Smooth muscle cell (in vitro differentiated cells): ENCODE measurements around the gene MARCOL. TPM values are rescaled to one million over a fixed set of nuclear protein-coding genes. Genes with fewer than 3 reads are reported as not detected.
A peak's percentile ranks its signal among the peaks of the same experiment; 100 is the strongest.

Experiments used
- DNase-seq: peaks from one replicate; lab custom pipeline; 2025; ENCODE audit not compliant: unreplicated experiment; lab: John Stamatoyannopoulos, UW
- H2AFZ ChIP-seq: fragments of 200-600 bp; sonication (generic); 2 replicates; pipeline ENCODE4 v1.6.0; 2016; ENCODE audit warnings: antibody characterized with exemption, low read depth, mild to moderate bottlenecking
- H3F3A ChIP-seq: fragments of 200-600 bp; sonication (generic); 2 replicates; pipeline ENCODE4 v1.6.0; 2017; ENCODE audit warnings: antibody characterized with exemption, low read depth
- H3K27ac ChIP-seq: fragments of 200-600 bp; sonication (generic); 2 replicates; pipeline ENCODE4 v1.5.1; 2016; ENCODE audit warnings: low read depth, mild to moderate bottlenecking
- H3K27me3 ChIP-seq: fragments of 200-600 bp; sonication (generic); 2 replicates; pipeline ENCODE4 v1.6.1; 2016; ENCODE audit warnings: low read depth, mild to moderate bottlenecking
- H3K36me3 ChIP-seq: fragments of 200-600 bp; sonication (generic); 2 replicates; pipeline ENCODE4 v1.5.1; 2016; ENCODE audit warnings: low read depth
- H3K4me1 ChIP-seq: fragments of 200-600 bp; sonication (generic); 2 replicates; pipeline ENCODE4 v1.5.1; 2016; ENCODE audit warnings: low read depth
- H3K4me2 ChIP-seq: fragments of 200-600 bp; sonication (generic); 2 replicates; pipeline ENCODE4 v1.6.0; 2016; ENCODE audit warnings: mild to moderate bottlenecking
- H3K4me3 ChIP-seq: fragments of 200-600 bp; sonication (generic); 2 replicates; pipeline ENCODE4 v1.5.1; 2016; ENCODE audit warnings: mild to moderate bottlenecking
- H3K79me2 ChIP-seq: fragments of 200-600 bp; sonication (generic); 2 replicates; pipeline ENCODE4 v1.6.0; 2016; ENCODE audit warnings: low read depth, mild to moderate bottlenecking
- H3K9ac ChIP-seq: fragments of 200-600 bp; sonication (generic); 2 replicates; pipeline ENCODE4 v1.6.0; 2016; ENCODE audit warnings: low read depth
- H3K9me3 ChIP-seq: fragments of 200-600 bp; sonication (generic); replicated peaks from 2 replicates; pipeline ENCODE4 v1.5.1; 2016; ENCODE audit warnings: low read depth
- H4K20me1 ChIP-seq: fragments of 200-600 bp; sonication (generic); 2 replicates; pipeline ENCODE4 v1.6.0; 2016; ENCODE audit warnings: low read depth
- CTCF ChIP-seq: fragments of 200-600 bp; sonication (generic); IDR thresholded peaks from 2 replicates; pipeline ENCODE4 v1.5.1; 2017; ENCODE audit warnings: borderline replicate concordance, mild to moderate bottlenecking, antibody characterized with exemption; ENCODE audit not compliant: insufficient read depth, poor library complexity, severe bottlenecking
- WGBS: methylation state at CpG from one replicate; pipeline ENCODE4 v1.1.7; 2016; ENCODE audit warnings: low lambda C conversion rate; 5-methylcytosine and 5-hydroxymethylcytosine counted together
- polyA plus RNA-seq: library from polyadenylated mRNA; unstranded; fragments of >200 nt; fragmentation: Nextera tagmentation; extraction: Ambion mirVana; gene quantifications from 2 replicates; pipeline ENCODE4 v1.2.1, GENCODE V29; 2016
- total RNA-seq: library from RNA; depleted of rRNA; stranded (reverse); fragments of >200 nt; gene quantifications from 2 replicates; pipeline ENCODE4 v1.2.3, GENCODE V29; 2014

Gene MARCOL
- total and polyA plus RNA-seq, 2 experiments from 2014 or later = 1.2 TPM; not detected in 1

DNA sequence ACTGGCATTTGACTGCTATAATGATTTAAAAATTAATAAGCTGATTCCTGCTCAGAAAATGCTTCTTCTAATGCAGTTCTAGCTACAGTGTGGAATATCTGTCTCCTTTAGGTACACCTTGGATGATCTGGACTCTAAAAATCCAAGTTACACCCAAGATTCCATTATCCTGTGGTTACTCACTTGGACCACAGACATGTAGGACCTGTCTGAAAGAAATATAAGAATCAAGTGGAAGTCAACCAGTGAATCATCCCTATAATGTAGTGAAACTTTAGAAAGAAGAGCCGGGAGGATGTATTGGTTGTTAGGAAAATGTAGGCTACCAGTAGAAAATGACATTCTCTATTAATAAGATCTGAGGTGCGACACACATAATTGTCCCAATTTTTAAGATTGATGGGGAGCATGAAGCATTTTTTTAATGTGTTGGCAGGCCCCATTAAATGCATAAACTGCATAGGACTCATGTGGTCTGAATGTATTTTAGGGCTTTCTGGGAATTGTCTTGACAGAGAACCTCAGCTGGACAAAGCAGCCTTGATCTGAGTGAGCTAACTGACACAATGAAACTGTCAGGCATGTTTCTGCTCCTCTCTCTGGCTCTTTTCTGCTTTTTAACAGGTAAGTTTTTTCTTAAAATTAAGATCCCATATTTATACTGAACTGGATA is 35.7 kb upstream of the MARCOL start, which contains the start of gene SPINK6:
SPINK6 (plus strand) TSS at position 512 of the 673 bp plus-strand sequence; CDS start at position 567, 55 bp downstream.
- WGBS = 78% methylated on average over 2 of the region's 2 CpGs
- no peaks in the 10 kb centered on the region for H3F3A ChIP-seq
- H3K4me3 ChIP-seq = no peak within 1 kb of the TSS
- peaks cover 5% of the 10 kb centered on the region for H3K27me3 ChIP-seq
- TF ChIP-seq CTCF = no peak
- H3K36me3 ChIP-seq = no peaks in the 10 kb centered on the region
- H3K9me3 ChIP-seq = no peaks in the 10 kb centered on the region
- H3K4me1 ChIP-seq = no peaks in the 10 kb centered on the region
- no peaks in the 10 kb centered on the region for H3K79me2 ChIP-seq
- H4K20me1 ChIP-seq = no peaks in the 10 kb centered on the region
- no peak within 1 kb of the TSS for H2AFZ ChIP-seq
- H3K4me2 ChIP-seq = no peak within 1 kb of the TSS
- H3K9ac ChIP-seq = peak within 1 kb of the TSS; percentile 27
- DNase-seq = no peak
- H3K27ac ChIP-seq = peak within 1 kb of the TSS; percentile 59

DNA sequence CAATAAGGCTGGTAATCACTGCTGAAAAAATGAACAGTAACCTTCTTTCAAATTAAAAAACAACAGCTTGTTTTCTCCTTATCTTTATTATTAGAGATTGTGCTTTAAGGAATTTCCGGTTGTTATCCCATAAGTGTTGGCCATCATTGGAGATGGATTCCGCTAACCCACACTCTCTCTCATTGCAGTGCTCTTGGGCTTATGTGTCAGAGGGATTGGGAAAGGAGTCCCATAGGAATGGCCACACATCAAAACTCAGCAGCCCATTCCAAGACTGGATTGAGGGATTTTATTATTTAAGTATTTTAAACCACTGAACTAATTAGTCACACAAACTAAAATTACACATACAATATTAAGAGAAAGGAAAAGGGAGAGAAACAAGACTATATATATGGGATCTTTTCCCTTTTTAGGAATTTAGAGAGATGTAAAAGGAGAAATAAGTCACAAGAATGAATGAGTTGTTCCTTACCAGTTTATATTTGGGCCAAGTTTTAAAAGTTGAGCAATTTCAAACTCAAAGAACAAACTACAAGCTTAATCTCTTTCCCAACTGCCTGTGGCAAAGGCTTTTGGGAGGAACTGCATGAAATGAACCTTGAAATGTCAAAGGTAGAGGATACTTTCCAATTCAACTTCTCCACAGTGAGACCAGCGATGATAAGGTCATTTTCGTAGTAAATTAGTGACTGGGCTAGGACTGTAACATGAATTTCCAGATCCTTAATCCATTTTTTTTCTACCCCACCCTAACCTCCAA is 33.1 kb upstream of the MARCOL start:
- Histone ChIP-seq H2AFZ (no peak overlapping the region), H3K36me3 (no peaks in the 10 kb centered on the region), H3K27me3 (no peaks in the 10 kb centered on the region), H3K27ac (no peak overlapping the region), H3K4me3 (no peak overlapping the region), H3K4me2 (no peak overlapping the region), H3K9ac (no peak overlapping the region), H3K79me2 (no peaks in the 10 kb centered on the region), H3K9me3 (no peaks in the 10 kb centered on the region), H3F3A (no peaks in the 10 kb centered on the region), H4K20me1 (no peaks in the 10 kb centered on the region), H3K4me1 (no peaks in the 10 kb centered on the region)
- no peak for DNase-seq
- WGBS = 86% methylated on average over 4 of the region's 4 CpGs
- TF ChIP-seq CTCF = no peak

DNA sequence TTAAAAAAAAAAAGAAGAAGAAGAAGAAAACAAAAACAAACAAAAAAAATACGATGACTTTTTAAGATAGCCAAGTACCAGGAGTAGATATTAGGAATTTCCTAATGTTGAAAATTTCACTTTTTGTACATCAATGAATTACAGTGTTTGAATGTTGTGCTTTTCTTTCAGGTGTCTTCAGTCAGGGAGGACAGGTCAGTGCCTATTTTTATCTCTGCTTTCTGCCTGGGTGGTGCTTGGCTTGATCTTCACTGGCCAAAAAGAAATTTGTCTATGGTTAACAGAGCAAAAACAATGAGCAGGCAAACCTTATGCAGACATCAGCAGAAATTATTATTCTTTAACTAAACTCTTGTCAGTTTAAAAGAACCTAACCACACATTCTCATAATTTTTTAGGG is 32.5 kb upstream of the MARCOL start:
- no peaks in the 10 kb centered on the region for H3K36me3 ChIP-seq
- no peak for DNase-seq
- no peak overlapping the region for H2AFZ ChIP-seq
- TF ChIP-seq CTCF = no peak
- no peak overlapping the region for H3K27ac ChIP-seq
- no peaks in the 10 kb centered on the region for H4K20me1 ChIP-seq
- no peaks in the 10 kb centered on the region for H3K79me2 ChIP-seq
- H3F3A ChIP-seq = no peaks in the 10 kb centered on the region
- H3K4me3 ChIP-seq = no peak overlapping the region
- no peaks in the 10 kb centered on the region for H3K4me1 ChIP-seq
- 92% methylated on average over 1 of the region's 1 CpG for WGBS
- H3K9ac ChIP-seq = no peak overlapping the region
- H3K9me3 ChIP-seq = no peaks in the 10 kb centered on the region
- H3K27me3 ChIP-seq = no peaks in the 10 kb centered on the region
- H3K4me2 ChIP-seq = no peak overlapping the region
